Measurements from ENCODE around the gene ATP6V1B1.
"Not testable (repeated sequence)": the region's sequence is repeated elsewhere in the genome, so short reads cannot be mapped to it uniquely, and the experiment has no call there.

The ATP6V1B1 gene

DNA sequence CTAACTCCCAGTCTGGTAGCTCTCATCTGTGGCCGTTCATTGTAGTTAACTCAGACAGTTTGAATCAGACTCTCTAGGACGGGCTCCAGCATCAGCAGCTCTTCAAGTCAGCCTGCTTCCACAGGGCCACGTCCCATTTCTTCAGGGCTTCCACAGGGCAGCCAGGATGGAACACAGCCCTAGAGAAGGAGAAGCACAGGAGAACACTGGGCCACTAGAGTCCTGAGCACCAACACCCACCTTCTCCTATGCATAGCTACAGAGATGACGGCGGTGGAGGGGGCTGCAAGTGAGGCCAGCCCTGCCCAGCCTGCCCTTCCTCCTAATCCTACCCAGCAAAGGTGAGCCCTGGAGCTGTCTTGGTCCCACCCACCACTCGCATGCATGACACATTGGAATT lies 69.2 kb downstream of the ATP6V1B1 start:
- DNase-seq (ENCODE audit: low read depth, low spot score): no peak
- ChIA-PET POLR2A (no interaction called here), CTCF (interaction anchor here (0.8 to 0.9 kb wide), 2 partner anchors 55 to 701 kb away, joined by 3 to 4 read pairs; no protein-coding TSS in a partner anchor)
- H3K4me3 ChIP-seq (ENCODE audit: low read depth, low read length): no peak overlapping the region
- TF ChIP-seq, protein P1, sequence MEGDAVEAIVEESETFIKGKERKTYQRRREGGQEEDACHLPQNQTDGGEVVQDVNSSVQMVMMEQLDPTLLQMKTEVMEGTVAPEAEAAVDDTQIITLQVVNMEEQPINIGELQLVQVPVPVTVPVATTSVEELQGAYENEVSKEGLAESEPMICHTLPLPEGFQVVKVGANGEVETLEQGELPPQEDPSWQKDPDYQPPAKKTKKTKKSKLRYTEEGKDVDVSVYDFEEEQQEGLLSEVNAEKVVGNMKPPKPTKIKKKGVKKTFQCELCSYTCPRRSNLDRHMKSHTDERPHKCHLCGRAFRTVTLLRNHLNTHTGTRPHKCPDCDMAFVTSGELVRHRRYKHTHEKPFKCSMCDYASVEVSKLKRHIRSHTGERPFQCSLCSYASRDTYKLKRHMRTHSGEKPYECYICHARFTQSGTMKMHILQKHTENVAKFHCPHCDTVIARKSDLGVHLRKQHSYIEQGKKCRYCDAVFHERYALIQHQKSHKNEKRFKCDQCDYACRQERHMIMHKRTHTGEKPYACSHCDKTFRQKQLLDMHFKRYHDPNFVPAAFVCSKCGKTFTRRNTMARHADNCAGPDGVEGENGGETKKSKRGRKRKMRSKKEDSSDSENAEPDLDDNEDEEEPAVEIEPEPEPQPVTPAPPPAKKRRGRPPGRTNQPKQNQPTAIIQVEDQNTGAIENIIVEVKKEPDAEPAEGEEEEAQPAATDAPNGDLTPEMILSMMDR (IDR thresholded peaks at IDR 0.05; ENCODE audit: insufficient read depth, low read length, missing control alignments): no peak

DNA sequence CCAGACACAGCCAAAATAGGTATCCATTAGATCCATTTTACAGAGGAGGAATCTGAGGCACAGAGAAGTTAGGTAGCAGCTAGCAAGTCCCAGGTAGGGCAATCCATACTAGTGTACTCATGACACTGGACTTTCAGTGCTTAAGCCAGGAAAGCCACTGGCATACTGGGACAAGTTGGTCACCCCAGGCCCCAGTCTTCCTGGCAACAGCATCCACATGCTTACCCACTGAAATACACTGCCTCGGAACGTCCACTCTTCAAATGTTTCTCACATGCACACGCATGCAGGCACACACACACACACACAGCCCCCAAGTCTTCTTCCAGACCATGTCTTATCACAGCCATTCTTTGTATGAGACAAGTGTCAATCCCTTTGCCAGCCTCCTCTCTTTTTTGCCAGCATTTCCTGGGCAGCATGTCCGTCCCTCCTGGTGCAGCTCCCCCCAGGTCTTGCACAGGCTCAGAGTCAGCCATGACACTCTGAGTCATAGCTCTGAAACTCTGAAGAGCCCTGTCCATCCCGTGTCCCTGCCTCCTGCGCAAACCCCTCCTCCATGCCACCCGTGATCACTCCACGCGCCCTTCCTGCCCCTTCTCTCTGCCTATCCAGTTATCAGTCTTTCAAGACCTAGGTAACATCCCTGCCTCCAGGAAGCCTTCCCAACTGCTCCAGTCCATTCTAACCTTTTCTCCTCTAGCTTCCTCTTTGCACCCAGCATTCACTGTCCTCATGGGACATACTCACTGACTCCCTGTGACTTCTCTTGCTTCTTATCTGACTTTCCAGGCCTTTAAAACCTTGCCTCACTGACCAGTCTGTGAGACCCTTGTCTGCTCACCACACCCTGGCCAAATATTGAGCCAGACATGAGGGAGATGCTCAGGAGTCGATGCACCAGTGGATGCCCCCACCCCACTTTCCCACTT lies 69.8 kb downstream of the ATP6V1B1 start:
- no peak for DNase-seq (ENCODE audit: low read depth, low spot score)
- CTCF ChIA-PET: interaction anchor here (0.8 to 1.9 kb wide), 3 partner anchors 9 to 701 kb away, joined by 3 to 10 read pairs (median 4); no protein-coding TSS in a partner anchor

DNA sequence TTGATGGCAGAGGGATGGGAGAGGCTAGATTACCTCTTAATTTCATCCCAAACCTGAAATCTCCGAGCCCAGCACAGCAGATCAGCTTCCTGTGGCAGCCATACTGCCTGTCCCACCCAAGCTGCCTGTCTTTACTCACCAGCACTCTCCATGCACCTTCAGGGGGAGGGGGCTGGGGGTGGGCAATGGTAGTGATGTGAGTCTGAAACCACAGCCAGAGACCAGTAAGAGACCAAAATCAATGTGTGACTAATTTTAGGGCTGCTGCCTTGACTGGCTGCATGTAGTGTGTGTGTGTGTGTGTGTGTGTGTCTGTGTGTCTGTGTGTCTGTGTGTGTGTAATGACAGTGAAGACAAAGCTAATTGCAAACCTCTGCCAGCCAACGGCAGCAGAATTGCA lies 70.6 kb downstream of the ATP6V1B1 start:
- TF ChIP-seq, protein P1 (IDR thresholded peaks at IDR 0.05; ENCODE audit: insufficient read depth, low read length, missing control alignments): no peak
- ChIA-PET POLR2A (no interaction called here), CTCF (interaction anchor here (0.9 to 1.9 kb wide), 2 partner anchors 10 to 42 kb away, joined by 3 to 10 read pairs; no protein-coding TSS in a partner anchor)
- no peak for DNase-seq (ENCODE audit: low read depth, low spot score)
- H3K4me3 ChIP-seq (ENCODE audit: low read depth, low read length): no peak overlapping the region

More for the DNA sequence above, 69.8 kb downstream of the ATP6V1B1 start:
- POLR2A ChIA-PET: no interaction called here
- no peak overlapping the region for H3K4me3 ChIP-seq (ENCODE audit: low read depth, low read length)
- TF ChIP-seq, protein P1 (IDR thresholded peaks at IDR 0.05; ENCODE audit: insufficient read depth, low read length, missing control alignments): no peak

DNA sequence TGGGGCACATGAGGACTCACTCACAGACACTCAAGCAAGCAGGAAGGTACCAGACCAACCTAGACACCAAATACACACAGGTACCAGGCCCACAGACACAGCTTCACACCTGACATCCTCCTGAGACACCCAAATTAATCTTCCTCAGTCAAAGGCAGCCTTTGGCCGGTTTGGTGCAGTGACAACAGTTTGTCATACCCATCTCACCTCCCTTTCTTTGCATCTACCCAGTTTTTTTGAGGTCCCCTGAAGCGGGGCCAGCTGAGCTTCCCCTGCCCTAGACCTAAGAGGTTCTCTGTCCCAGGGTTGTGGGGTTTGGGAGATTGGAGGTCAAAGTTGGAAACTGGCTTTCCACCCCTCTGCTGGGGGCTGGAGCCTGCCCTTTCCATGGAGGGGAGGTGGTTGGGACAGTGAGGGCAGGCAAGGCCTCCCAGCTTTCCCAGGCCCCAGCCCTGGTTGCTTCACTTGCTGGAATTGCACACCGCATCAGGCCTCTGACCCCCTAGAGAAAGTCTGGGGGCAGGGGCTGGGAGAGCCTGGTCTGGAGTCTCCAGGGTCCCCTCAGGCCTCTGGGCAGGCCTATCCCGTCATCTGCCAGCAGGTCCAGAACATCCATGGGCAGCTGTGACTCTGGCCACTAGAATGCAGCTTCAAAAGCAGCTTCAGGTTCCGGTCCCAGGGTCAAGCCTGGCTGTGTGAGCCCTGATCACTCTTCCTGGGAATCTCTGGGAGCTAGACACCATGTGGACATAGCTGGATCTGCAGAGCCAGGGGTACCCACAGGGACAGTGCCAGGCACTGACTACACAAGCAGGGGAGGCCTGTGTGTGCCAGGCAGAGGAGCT lies 71.5 kb downstream of the ATP6V1B1 start:
- TF ChIP-seq, protein P1 (IDR thresholded peaks at IDR 0.05; ENCODE audit: insufficient read depth, low read length, missing control alignments): no peak
- POLR2A ChIA-PET: no interaction called here
- H3K4me3 ChIP-seq (ENCODE audit: low read depth, low read length): no peak overlapping the region
- no peak for DNase-seq (ENCODE audit: low read depth, low spot score)
- CTCF ChIA-PET: interaction anchor here (0.8 to 1.9 kb wide), 5 partner anchors 11 to 137 kb away, joined by 3 to 10 read pairs (median 3); partner anchors contain the start of gene TEX261

DNA sequence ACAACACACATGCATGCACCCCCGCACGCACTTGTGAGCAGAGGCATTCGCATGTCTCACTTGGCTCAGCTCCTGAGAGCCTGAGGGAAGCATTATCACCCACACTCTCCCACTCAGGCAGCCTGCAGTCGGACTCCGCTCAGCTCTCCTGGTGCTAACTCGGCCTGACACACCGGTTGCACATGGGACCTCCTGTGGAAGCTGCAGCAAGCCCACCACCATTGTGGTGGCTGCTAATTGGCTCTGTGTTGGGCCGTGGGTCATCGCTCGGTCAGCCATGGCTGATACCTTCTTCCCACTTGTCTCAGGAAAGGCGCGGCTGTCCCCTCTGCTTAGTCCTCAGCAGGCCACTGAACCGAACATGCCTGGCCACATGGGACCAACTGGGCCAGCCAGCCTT lies 72.6 kb downstream of the ATP6V1B1 start:
- CTCF ChIA-PET: interaction anchor here (1.2 kb wide), 1 partner anchor 8 kb away, joined by 4 read pairs; no protein-coding TSS in a partner anchor
- DNase-seq (ENCODE audit: low read depth, low spot score): no peak
- no peak overlapping the region for H3K4me3 ChIP-seq (ENCODE audit: low read depth, low read length)
- TF ChIP-seq, protein P1 (IDR thresholded peaks at IDR 0.05; ENCODE audit: insufficient read depth, low read length, missing control alignments): no peak
- POLR2A ChIA-PET: no interaction called here

DNA sequence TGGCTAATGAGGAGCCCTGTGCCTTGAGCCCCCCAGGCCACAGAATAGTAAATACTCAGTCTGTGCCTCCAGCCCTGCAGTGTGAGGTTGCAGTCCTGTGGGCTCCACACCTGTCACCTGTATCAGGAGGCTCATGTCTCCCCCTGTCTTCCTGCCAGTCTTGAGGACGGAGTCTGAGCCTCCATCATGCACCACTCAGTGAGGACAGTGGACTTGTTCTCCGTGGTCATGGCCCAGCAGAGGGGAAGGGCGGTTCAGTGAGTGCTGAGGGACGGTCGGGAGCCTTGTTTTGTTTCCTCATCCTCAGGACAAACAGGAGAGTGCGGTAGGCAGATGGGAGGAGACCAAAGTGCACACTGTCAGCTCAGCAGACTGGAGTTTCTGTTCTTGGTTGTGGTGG lies 76.1 kb downstream of the ATP6V1B1 start:
- H3K4me3 ChIP-seq (ENCODE audit: low read depth, low read length); DNase-seq (ENCODE audit: low read depth, low spot score); POLR2A ChIA-PET: not testable (repeated sequence)
- CTCF ChIA-PET: interaction anchor here (3.3 kb wide), 1 partner anchor 10 kb away, joined by 10 read pairs; no protein-coding TSS in a partner anchor

Measured in AG04449 (cell line).